Posterior vena cava (tissue), 2 donors: Measurements from ENCODE around the gene NIN. TPM values are rescaled to one million over a fixed set of nuclear protein-coding genes. Genes with fewer than 3 reads are reported as not detected.

Experiments
- DNase-seq: peaks from one replicate; pipeline ENCODE4 v3.0.0-alpha.2; 2020; ENCODE audit warnings: low spot score
- intact Hi-C, 2 donors: fragments of 100-400 bp; cut with DNase I; formaldehyde crosslinking; loops; one replicate each; pipeline versions ENCODE4 v1.14.1 to v1.14.2; 2022 to 2023
- long read RNA-seq, 2 donors: library from polyadenylated mRNA; unstranded; transcript quantifications; one replicate each; pipeline ENCODE4 v2.0.0, GENCODE V29; 2020 to 2021
- total RNA-seq, 2 donors: library from RNA; stranded (reverse); fragmentation: NEBNext Ultra II Directional; extraction: Animal tissue kit (Norgen Biotek cat#: 25700); gene quantifications; one replicate each; pipeline ENCODE4 v1.2.1, GENCODE V29; 2021
- donor health status: DM: yes; HTN: yes; CAD: no.
- donor health status: DM: yes; HTN: yes; CAD: no.

The NIN gene, protein sequence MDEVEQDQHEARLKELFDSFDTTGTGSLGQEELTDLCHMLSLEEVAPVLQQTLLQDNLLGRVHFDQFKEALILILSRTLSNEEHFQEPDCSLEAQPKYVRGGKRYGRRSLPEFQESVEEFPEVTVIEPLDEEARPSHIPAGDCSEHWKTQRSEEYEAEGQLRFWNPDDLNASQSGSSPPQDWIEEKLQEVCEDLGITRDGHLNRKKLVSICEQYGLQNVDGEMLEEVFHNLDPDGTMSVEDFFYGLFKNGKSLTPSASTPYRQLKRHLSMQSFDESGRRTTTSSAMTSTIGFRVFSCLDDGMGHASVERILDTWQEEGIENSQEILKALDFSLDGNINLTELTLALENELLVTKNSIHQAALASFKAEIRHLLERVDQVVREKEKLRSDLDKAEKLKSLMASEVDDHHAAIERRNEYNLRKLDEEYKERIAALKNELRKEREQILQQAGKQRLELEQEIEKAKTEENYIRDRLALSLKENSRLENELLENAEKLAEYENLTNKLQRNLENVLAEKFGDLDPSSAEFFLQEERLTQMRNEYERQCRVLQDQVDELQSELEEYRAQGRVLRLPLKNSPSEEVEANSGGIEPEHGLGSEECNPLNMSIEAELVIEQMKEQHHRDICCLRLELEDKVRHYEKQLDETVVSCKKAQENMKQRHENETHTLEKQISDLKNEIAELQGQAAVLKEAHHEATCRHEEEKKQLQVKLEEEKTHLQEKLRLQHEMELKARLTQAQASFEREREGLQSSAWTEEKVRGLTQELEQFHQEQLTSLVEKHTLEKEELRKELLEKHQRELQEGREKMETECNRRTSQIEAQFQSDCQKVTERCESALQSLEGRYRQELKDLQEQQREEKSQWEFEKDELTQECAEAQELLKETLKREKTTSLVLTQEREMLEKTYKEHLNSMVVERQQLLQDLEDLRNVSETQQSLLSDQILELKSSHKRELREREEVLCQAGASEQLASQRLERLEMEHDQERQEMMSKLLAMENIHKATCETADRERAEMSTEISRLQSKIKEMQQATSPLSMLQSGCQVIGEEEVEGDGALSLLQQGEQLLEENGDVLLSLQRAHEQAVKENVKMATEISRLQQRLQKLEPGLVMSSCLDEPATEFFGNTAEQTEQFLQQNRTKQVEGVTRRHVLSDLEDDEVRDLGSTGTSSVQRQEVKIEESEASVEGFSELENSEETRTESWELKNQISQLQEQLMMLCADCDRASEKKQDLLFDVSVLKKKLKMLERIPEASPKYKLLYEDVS (N-terminal part only)
- 10 to 100 TPM; 34.9 to 45.9 TPM for total RNA-seq
- long read RNA-seq, donor 1, partial matches to known transcripts, result 5 of 9 reads
- long read RNA-seq, donor 1, other reads (novel, unspliced or antisense), result 4 of 9 reads
- long read RNA-seq, donor 2, partial matches to known transcripts, result 2 of 5 reads
- long read RNA-seq, donor 2, other reads (novel, unspliced or antisense), result 3 of 5 reads

DNA sequence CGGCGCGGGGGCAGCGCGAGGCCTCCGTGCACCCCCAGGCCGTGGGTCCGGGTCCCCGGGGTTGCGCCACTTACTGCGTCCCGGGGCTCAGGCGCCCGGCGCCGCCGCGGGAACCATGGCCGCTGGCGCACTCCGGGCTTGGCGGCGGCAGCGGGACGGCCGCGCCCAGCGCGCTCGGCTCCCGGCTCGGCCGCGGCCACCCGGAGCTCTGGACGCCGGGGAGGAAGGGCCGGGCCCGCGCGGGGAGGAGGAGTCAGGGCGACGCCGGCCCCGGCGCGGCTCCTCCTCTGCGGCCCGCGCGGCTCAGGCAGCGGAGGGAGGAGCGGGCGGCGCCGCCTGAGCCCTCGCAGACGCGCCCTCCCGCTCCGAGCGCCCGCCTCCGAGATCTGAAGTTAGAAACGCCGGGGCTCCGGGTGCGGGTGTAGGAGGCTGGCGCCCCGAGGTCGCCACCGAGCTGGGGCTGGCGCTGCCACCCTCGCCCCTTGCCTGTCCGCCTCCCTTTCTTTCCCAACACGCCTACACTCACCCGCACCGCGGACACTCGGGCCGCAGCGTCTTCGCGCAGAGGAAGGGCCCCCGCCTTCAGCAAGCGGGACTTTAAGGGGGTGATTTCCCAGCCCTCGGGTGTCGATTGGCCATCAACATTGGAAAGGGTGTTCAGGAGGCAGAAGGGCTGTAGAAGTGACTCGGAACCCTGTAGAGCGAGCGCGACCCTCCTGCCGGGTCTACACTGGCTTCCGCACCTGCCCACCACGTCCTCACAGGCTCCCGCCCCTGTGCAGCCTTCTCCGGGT is at the start of gene NIN:
NIN (minus strand) TSS at position 231 of the 794 bp plus-strand sequence. CDS start 9,106 bp downstream, outside the sequence.
- intact Hi-C loops, result no loop called here
- DNase-seq, result peak; percentile 93

DNA sequence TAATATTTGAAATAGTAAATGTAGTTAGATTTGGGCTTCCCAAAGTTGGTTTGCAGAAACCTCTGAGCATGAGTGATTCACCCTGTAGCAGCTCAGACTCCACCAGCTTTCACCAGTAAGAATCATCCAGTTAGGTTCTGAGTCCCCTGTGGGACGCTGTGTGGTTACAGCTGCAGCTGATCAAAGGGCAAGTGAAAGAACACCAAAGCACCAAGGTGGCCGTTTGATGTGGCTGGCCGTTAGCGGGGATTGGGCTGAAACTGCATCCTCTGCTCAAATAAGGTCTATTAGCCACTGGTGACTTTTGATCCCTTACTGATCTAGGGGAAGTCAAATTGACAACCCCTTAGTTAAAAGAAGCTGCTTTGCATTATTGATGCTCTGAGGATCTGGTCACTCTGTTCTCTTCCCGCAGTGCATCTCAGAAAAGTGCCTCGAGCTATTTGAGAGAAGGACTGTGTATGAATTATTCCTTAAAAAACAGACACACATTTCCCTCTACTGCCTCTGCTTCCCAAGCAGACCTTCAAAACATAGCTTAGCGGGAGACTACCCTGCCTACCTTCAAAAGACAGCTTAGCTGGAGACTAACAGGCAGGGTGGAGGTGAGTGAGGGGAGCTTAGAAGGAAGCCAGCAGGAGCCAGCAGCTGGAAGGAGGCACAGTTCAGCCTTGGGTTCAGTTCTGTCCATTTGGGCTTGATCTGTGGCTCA is 44.6 kb upstream of the NIN start:
- intact Hi-C loops, result no loop called here
- no peak for DNase-seq

DNA sequence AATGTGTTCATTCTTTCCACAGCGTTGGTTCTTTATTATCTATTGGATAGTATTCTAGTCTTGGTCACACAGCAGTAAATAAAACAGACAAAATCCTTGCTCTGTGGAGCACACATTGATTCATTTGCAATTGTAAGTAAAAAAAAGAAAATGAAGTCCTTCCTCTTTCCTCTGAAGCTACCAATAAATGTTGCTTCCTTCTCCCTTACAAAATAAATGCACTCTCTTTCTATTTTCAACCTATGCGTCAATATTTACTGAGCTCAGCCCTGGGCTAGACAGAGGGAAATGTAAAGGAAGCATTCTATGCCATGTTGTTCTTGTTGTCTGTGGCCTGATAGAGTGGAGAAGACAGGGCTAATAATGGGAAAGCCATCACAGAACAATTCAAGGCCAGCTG is 43.8 kb upstream of the NIN start:
- intact Hi-C loops, result no loop called here

DNA sequence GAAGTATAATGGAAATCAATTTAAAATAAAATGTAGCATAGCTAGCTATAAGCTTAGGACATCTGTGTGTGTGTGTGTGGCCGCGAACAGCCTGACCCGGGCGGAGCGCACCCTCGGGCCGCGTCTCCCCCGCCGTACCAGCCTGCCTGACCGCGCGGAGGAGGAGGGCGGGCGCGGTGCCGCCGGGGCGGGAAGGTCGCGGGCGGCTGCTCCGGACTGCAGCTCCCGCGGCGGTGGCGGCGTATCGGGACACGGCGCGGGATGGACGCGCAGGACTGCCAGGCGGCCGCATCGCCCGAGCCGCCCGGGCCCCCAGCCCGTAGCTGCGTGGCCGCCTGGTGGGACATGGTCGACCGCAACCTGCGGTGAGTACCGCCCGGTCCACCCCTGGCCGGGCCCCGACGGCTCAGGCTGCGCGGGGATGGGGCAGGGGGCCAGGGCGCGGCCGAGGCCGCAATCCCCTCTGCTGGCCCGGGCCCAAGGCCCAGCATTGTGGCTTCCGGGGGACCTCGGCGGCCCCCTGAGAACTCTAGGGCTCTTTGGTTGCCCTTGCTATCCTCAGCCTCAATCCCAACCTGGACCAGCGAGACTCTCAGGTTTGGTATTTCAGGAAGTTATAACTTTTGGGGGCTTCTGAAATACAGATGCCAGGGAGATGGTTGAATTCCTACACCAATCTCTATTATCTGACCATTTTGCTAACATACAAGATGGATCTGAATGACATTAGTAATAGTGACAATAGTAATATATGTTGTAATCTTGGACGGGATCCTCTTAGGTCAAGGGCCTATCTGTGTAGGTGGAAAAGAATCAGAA is 41.2 kb upstream of the NIN start, which contains the start of gene ABHD12B:
ABHD12B (plus strand) TSS at position 140 of the 819 bp plus-strand sequence; CDS start at position 262, 122 bp downstream.
- intact Hi-C loops, result no loop called here

More for the DNA sequence above, 43.8 kb upstream of the NIN start:
- no peak for DNase-seq

DNA sequence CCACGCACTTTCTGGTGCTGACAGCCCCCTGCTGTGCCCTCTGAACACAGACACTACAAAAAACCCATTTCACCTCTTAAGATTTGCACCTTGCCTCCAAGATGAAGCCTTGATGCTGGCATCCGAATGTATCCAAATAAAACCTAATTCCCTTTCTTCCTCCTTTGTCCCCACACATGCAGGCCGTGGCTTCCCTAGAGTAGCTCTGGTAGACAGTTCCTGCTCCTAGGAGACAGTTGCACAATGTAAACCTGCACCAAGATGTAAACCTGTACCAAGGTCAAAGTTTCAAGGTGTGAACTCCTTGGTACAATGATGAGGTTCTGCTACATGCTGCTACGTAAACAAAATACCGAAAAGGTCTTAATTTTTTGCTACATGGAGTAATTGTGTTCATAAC is 40.3 kb upstream of the NIN start:
- no peak for DNase-seq
- intact Hi-C loops, result no loop called here

More for the DNA sequence above, 41.2 kb upstream of the NIN start, which contains the start of gene ABHD12B:
- DNase-seq, result no peak

DNA sequence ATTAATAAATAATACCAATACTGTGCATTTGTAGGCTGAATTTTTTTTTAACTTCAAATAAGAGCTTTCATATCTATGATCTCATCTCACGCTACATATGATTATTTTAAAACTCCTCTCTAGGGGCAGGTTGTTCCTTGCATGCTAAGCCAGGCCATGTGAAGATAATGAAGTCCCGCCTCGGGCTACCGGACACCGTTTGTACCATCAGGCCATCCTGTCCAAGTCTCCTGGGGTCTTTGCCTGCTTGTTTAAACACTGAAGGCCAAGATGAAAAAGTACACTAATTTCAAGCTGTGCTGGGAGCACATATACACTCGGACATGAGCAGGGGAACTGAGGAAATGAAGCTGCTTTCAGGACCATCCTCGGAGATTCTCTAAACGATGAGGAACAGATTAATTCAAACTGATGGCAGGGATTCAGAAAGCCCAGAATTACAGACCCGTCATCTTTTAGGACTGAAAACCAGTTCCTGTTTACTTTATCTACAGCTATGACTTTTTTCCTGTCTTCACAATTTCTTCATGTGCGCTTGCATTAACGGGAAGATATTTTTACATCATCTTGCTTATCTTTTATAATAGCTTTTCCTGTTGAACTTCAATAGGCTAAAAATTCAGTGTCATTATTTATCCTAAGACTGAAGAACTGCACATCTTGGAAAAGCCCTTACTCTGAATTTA is 34.6 kb upstream of the NIN start:
- intact Hi-C loops, result no loop called here
- no peak for DNase-seq

DNA sequence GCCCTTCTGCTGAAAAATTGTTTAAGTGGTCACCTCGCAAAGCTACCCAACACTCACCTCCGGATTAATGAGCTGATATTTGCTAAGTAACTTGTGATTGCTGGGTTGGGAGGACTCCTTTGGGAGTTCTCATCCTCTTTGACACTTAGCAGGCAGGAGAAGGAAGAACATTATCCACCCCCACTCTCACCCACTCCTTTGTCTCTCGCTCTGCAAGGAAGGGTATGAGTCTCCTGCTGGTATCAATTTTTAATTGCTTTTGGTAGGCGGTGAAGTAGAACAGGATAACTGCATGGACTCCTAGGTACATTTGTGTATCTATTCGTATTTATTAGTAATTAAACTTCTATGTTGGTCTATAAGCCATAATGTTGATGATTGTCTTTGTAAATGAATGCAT is 34.0 kb upstream of the NIN start:
- DNase-seq, result no peak
- intact Hi-C loops, result no loop called here

DNA sequence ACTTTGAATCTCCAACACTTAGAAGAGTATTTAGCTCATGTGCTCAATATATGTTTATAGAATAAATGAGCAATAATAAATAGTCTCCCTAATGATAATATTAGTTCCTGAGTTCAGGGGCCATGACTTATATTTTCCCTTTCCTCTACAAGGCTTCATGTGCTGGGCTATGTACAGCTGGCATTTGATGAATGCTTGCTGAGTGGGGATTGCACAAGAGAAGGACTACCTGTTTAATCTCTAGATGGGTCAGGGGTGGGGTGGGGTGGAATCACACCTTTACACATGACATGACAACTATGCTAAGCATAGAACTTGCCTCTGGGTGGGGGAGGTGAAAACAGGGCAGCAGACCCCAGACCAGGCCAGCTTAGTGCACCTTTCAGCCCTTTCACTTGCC is 33.3 kb upstream of the NIN start:
- intact Hi-C loops, result no loop called here
- no peak for DNase-seq

DNA sequence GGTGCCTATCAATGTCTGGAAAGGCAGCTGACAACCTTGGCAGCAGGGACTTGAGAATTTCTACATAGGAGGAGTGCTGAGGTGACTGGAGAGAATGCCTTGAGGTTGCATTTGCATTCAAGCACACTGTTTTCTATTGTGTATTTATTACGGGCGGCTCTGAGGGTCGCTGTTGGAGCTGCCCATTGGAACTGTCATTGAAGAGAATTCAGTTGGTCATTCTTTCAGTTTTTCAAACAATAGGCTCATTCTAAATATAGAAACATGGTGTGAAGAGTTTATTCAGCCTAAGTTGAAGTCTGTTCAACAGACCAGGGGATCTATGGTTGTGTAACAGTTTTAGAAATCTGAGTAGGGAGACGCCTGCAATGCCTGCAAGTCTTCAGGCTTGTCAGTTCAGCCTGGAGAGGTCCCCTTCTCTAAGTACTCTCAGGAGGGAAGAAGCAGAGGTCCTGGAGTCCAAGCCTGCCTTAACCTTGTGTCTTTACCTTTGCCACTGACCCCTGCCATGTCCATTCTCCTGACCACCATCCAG is 31.1 kb upstream of the NIN start:
- intact Hi-C loops, result no loop called here
- no peak for DNase-seq

DNA sequence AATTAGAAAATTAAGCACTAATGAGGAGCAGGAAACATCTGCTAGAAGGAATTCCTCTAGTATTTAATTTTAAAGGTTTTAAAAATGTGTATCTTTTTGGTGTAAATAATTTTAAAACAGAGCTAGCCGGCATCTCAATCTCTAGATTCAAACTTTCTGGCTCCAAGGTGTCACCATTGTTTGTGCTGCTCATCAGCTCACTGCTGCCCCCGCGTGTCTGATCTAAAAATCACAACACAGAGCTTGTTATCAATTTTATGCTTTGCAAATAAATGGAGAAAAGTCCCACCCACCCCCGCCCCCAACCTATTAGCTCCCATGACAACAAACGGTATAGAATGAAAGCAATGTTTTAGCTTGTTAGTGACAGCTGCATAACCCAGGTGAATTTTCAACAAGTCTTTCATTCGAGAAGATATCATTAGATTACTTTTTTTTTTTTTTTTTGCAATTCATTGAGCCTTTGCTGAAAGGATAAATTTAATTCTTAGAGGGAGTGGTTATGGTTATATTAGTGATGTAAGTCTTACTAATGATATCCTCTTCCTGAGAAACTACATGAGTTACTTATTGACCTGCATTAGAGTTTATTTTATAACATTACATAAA is 29.6 kb upstream of the NIN start:
- DNase-seq, result peak; percentile 92
- intact Hi-C loops, result no loop called here

DNA sequence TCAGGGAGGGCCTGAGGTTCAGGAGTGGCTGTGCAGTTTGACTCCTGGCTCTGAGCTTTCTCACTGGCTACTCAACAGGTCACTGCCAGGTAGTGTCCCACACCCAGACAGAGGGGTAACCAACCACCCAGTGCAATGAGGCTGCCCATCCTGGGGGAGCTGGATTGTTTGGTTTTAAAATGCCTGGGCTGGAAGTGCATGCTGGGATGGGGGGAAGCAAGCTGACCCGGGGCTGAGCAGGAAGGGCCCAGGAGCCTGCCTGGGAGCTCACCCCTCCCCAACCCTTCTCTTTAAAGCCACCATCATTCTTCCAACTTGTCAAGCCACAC is 28.3 kb upstream of the NIN start:
- intact Hi-C loops, result no loop called here
- DNase-seq, result no peak

DNA sequence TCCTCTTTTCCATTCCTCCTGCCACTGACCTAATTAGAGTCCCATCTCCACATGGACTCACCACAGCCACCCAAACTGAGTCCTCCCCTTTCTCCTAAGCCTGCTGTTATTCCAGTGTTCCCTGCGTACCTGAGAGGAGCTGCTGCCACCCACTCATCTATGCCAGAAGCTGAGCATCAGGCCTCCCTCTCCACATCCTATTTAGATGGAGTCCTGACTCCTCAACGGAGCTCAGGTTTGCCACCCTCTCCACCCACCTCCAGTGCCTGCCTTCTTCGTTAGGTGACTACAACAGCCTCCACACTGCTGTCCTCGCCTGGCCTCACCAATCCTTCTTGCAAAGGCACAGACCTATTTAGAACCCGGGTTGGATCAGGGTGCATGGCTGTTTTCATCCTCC is 25.7 kb upstream of the NIN start:
- intact Hi-C loops, result no loop called here
- no peak for DNase-seq

DNA sequence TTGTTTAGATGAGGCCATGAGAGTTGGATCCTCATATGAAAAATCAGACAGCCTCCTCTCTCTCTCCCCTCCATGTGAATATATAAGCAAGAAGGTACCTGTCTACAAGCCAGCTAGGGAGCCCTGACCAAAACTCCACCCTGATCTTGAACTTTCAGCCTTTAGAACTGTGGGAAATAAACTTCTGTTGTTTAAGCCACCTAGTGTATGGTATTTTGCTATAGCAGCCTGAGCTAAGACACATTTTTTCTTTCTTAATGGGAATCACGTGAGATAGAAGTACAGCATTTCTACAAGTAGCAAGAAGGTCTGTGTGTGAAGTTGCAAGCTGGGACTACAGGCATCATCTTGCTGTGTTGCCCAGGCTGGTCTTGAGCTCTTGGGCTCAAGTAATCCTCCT is 24.6 kb upstream of the NIN start:
- no peak for DNase-seq
- intact Hi-C loops, result no loop called here

DNA sequence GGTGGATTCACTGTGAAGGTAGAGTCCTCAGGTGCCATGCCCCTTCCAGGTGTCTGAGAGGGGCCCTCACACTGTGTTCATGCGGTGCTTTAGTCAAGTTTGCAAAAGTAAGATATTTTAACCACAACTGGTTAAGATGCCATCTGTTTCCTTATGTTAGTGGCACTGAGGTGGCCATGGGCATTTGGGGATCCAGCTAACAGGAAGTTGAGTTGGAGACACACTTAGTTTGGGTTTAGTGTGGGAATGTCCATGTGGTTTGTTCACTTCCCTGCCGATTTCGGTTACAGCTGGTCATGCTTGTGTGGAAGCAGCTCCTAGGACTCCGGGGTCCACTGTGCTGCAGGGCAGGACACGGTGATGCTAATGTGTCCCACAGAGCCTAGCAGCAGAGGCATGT is 23.6 kb upstream of the NIN start:
- no peak for DNase-seq
- intact Hi-C loops, result no loop called here

DNA sequence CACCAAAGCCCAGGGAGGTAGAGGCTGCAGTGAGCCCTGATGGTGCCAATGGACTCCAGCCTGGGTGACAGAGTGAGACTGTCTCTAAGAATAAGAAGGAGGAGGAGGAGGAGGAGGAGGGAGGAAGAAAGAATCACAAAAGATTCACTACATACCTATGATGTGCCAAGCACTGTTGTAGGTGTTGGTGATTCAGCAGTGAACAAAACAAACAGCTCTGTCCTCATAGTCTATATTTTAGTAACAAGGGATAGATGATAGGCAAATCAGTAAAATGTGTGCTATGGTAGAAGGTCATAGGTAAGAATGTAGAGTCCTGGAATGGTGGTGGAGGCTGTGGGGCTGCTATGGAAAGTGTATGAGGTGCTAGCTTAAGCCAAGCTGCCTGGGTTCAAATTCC is 22.9 kb upstream of the NIN start:
- intact Hi-C loops, result no loop called here

More for the DNA sequence above, 22.9 kb upstream of the NIN start:
- DNase-seq, result no peak
